Cardiac muscle cell (in vitro differentiated cells and primary cell): ENCODE measurements around the gene DPP10. TPM values are rescaled to one million over a fixed set of nuclear protein-coding genes. Genes with fewer than 3 reads are reported as not detected.

Source experiments
- DNase-seq, 2 donors: peaks; one replicate each; pipeline versions ENCODE4 v3.0.0 to v3.0.0-alpha.2; 2010 to 2017; ENCODE audit warnings: low read depth in 1 of 2, low spot score in 1 of 2
- H3K27ac ChIP-seq: fragments of 200-600 bp; sonication (generic); 2 replicates; pipeline ENCODE4 v1.5.1; 2016
- H3K27me3 ChIP-seq: fragments of 200-600 bp; sonication (generic); 2 replicates; pipeline ENCODE4 v1.6.0; 2016; ENCODE audit warnings: control low read depth
- H3K36me3 ChIP-seq: fragments of 200-600 bp; sonication (generic); 2 replicates; pipeline ENCODE4 v1.5.1; 2016; ENCODE audit warnings: control low read depth
- H3K4me1 ChIP-seq: fragments of 200-600 bp; sonication (generic); 2 replicates; pipeline ENCODE4 v1.8.1; 2017; ENCODE audit warnings: low read depth, mild to moderate bottlenecking, mixed run types
- H3K4me3 ChIP-seq: fragments of 200-600 bp; sonication (generic); 2 replicates; pipeline ENCODE4 v1.5.1; 2016; ENCODE audit warnings: mild to moderate bottlenecking
- H3K9me3 ChIP-seq: fragments of 200-600 bp; sonication (generic); 2 replicates; pipeline ENCODE4 v1.5.1; 2017; ENCODE audit warnings: low read depth, mild to moderate bottlenecking, control low read depth
- polyA plus RNA-seq: library from polyadenylated mRNA; unstranded; fragments of >200 nt; fragmentation: Nextera tagmentation; extraction: Ambion mirVana; gene quantifications from 2 replicates; pipeline ENCODE4 v1.2.1, GENCODE V29; 2016
- total RNA-seq: library from RNA; depleted of rRNA; stranded (reverse); fragments of >200 nt; gene quantifications from 2 replicates; pipeline ENCODE4 v1.2.3, GENCODE V29; 2016
- TF ChIP-seq, protein P1 (sequence below): IDR thresholded peaks from 2 replicates; pipeline ENCODE4 v1.5.1; 2012; ENCODE audit warnings: low read depth, mild to moderate bottlenecking, low read length

Gene DPP10
- total and polyA plus RNA-seq, 2 experiments from 2014 or later = 1.1 to 1.4 TPM

DNA sequence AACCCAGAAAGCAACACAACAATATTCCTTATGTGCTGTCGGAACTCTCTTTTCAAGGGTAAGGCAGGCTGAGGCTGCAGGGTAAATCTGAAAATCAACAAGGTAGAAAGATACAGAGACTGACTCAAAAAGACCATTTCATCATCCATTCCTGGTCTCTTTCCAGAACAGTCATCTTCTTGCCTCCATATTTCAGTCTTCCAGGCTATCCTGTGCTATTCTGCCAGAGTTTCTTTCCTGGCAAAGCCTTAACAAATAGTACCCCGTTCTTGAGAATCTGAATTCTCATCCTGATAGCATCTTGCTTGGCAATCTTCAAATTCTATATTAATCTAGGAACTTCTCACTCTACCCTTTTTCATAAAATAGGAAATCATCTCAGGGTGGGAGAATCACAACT, 15.5 kb downstream of the DPP10 start:
- TF ChIP-seq, protein P1, sequence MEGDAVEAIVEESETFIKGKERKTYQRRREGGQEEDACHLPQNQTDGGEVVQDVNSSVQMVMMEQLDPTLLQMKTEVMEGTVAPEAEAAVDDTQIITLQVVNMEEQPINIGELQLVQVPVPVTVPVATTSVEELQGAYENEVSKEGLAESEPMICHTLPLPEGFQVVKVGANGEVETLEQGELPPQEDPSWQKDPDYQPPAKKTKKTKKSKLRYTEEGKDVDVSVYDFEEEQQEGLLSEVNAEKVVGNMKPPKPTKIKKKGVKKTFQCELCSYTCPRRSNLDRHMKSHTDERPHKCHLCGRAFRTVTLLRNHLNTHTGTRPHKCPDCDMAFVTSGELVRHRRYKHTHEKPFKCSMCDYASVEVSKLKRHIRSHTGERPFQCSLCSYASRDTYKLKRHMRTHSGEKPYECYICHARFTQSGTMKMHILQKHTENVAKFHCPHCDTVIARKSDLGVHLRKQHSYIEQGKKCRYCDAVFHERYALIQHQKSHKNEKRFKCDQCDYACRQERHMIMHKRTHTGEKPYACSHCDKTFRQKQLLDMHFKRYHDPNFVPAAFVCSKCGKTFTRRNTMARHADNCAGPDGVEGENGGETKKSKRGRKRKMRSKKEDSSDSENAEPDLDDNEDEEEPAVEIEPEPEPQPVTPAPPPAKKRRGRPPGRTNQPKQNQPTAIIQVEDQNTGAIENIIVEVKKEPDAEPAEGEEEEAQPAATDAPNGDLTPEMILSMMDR = no peak
- no peak overlapping the region for H3K4me3 ChIP-seq
- H3K27ac ChIP-seq = no peak overlapping the region
- no peaks in the 10 kb centered on the region for H3K9me3 ChIP-seq
- no peaks in the 10 kb centered on the region for H3K27me3 ChIP-seq
- DNase-seq = no peak
- no peaks in the 10 kb centered on the region for H3K36me3 ChIP-seq
- no peaks in the 10 kb centered on the region for H3K4me1 ChIP-seq

DNA sequence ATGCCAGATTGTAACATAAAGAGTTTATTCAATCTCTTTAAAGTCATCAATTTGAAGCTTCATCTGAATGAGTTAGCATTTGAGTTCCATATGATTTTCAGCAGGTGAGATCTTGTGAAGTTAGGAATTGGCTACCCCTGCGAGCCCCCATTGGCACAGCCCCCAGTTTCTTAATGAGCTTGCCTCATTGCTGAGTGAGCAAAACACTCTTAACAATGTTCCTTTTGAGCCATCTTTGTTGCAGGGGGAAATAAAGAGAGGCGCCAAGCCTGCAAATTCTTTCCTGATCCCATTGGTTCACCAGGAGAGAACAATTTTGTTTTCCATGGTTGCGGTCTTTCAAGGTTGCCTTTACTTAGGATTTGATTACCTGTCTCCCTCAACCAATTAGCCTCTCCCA, 18.7 kb downstream of the DPP10 start:
- H3K36me3 ChIP-seq = no peaks in the 10 kb centered on the region
- no peak for DNase-seq
- no peaks in the 10 kb centered on the region for H3K9me3 ChIP-seq
- H3K27ac ChIP-seq = no peak overlapping the region
- TF ChIP-seq, protein P1 = no peak
- no peaks in the 10 kb centered on the region for H3K4me1 ChIP-seq
- H3K4me3 ChIP-seq = no peak overlapping the region
- no peaks in the 10 kb centered on the region for H3K27me3 ChIP-seq

GRCh38 chr2:114464961-114465706, 22.7 kb downstream of the DPP10 start:
- DNase-seq = no peak

GRCh38 chr2:114468343-114468742, 25.9 kb downstream of the DPP10 start:
- Histone ChIP-seq H3K27ac (no peak overlapping the region), H3K4me1 (no peaks in the 10 kb centered on the region), H3K4me3 (no peak overlapping the region), H3K36me3 (no peaks in the 10 kb centered on the region), H3K27me3 (no peaks in the 10 kb centered on the region), H3K9me3 (no peaks in the 10 kb centered on the region)
- TF ChIP-seq, protein P1 = no peak
- no peak for DNase-seq

More at GRCh38 chr2:114464961-114465706, 22.7 kb downstream of the DPP10 start:
- no peak overlapping the region for H3K4me3 ChIP-seq
- H3K4me1 ChIP-seq = no peaks in the 10 kb centered on the region
- H3K27me3 ChIP-seq = no peaks in the 10 kb centered on the region
- H3K27ac ChIP-seq = no peak overlapping the region
- TF ChIP-seq, protein P1 = no peak
- no peaks in the 10 kb centered on the region for H3K9me3 ChIP-seq
- no peaks in the 10 kb centered on the region for H3K36me3 ChIP-seq

GRCh38 chr2:114472246-114472645, 29.8 kb downstream of the DPP10 start:
- Histone ChIP-seq H3K27me3 (no peaks in the 10 kb centered on the region), H3K27ac (no peak overlapping the region), H3K36me3 (no peaks in the 10 kb centered on the region), H3K4me3 (no peak overlapping the region), H3K4me1 (no peaks in the 10 kb centered on the region), H3K9me3 (no peaks in the 10 kb centered on the region)
- no peak for DNase-seq
- TF ChIP-seq, protein P1 = no peak
